HG02938 (cell line): ENCODE results near the gene CARNS1.

Experiments
- ATAC-seq: cut with Tn5 transposase; IDR thresholded peaks from one replicate; pipeline ENCODE4 v1.9.1; 2021; ENCODE audit warnings: mild to moderate bottlenecking, moderate library complexity; ENCODE audit not compliant: unreplicated experiment

CARNS1 gene

DNA sequence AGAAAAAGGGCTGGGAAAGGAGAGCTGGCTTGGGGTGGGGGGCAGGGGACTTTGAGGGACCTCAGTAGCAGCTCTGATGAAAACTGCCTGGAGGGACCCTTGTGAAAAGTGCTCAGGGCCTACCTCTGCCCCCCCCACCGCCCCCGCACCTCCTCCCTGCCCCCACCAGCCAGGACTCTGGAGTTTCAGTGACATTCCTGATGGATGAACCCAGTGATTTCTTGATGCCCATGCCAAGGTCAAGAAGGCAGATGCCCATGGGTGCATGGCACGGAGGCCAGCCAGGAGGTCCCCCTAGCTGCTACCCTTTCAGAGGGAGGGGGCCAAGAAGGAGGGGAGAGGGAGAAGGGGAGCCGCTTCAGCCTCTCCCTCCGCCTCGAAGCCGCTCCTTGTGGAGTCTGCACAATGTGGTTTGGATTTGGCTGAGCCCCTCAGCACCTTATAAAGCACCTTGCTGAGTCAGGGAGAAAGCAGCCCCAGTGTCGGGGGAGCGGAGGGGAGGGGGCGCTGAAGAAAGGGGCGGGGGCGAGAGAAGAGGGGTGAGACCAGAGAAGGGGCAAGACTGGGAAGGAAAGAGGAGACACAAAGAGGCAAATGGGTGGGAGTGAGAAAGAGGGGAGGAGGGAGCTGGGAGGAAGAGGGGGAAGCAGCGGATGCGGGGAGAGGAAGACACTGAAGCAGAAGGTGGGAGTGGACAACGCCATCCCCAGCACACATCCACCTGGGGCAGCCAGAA is 40.0 kb upstream of the CARNS1 start:
- ATAC-seq: no peak

DNA sequence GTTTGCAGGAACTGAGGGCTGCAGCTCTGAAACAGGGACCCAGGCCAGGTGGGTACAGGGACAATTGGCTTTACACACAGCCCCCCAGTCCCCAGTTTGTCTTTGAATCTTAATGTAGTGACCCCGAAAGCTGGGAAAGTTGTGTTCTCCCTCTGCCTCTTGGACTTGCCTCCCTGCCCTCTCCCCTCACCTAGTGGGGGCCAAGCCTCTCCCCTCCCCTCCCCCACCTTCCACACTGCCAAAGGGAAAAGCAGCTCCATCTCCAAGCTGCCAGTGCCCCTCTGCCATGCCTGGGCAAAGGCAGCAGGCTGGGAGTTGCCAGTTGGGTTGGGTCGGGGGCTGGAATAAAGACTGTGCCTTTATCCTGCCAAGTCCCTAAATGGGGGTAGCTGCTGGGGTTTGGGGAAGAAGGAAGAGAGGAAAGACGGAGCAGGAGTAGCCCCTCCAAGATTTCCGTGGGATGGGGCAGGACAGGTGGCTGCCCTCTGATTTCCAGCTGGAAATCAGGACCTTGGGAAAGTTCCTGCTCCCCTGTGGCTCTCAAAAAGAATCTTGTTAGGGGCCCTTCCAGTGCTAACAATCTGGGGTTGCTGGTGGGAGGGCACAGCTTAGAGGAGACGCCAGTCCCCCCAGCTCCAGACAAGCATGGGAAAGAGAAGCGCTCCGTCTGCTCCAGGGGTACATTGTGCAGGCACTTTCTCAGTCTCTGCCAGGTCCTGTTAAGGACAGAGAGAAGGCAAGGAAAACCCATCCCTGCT is 39.2 kb upstream of the CARNS1 start:
- no peak for ATAC-seq

DNA sequence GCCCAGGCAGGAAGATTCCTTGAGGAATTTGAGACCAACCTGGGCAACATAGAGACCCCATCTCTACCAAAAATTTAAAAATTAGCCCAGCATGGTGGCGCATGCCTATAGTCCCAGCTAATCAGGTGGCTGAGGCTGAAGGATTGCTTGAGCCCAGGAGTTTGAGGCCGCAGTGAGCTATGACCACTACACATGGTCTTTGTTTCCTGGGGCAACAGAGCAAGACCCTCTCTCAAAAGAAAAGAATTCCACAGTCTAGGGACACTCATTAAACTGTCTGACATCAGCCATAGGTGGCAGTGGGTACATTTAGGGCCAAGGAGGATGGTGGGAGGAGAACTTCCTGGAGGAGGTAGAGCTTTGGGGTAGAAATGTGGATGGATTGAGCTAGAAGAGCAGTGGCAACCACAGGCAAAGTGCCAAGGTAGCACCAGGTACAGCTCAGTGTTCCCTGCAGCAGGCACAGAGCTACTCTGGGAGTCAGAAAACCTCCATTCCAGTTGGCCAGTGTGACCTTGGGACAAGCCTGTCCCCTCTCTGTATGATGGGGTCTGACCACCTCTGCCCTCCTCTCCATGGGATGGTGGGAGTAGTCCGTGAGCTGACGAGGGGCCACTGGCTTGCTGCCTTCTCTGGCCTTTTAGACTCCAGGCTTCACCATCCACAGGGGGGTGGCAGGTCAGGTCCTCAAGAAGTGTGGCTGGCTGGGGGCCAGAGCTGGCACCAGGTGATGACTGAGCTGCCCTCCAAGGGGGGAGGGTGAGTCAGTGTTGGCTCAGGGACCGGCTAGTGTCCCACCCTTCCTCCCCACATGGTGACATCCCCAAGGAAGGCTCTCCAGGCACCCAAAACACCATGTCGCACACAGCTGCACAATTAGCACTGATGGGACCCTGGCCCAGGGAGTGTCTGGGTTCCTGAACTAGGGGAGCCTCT is 38.3 kb upstream of the CARNS1 start:
- no peak for ATAC-seq

DNA sequence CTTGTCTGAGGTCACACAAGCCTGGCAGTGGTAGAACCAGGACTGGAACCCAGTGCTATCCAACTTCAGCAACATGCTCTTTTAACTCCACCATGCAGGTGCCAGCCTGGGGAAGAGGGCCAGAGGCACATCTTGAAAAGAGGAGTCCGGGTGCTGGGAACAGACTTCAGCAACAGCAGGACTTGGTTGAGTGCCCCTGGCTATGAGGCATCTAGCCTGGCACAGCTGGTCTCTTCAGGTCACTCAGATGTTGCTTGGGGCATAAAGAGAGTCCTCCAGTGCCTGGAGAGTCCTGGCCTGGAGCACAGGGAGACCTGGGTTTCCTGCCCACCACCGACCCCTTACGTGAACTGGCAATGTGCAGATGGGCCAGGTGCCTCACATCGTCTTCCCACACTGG is 36.9 kb upstream of the CARNS1 start:
- ATAC-seq: no peak

DNA sequence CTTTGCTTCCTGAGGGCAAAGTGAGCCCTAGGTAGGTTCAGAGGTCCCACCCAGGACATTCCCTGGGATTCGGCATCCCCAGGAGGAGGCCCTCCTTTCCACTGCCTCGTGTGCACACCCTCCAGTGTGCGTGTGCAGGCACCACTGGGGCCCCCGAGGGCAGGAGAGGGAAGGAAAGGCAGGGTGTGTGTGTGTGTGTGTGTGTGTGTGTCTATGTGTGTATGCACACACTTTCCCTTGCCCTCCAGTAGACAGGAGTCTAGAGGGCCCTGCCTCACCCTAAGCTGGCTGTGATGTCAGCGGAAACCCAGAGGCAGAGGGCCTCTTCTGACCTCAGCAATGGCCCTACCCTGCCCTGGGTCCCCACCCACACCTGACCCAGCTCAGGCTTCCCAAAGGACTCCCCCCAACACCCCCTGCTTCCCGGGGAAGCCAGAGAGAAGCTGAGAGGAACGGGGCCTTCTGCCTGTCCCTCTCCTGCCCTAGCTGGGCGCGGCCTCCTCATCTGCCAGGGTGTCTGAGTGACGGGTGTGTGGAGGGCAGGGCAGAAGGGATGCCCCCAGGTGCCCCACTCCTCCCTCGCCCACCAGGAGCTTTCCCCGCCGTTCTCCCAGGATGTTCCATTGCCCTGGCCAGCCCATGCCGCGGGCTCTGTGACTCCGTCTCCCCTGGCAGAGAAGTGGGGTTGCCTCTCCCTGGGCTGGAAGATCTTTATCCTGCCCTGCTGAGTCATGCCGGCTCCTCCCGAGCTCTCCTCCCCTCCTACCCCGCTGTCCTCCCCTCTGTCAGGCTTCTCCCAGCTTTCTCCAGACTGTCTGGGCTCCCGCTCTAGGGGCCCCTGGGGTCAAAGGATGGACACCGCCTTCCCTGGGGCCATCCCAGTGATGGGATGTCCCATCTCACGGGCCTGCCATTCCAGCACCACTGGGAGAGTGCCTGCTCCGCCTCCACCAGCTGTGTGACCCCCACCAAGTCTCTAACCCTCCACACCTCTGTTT is 36.1 kb upstream of the CARNS1 start:
- ATAC-seq: no peak

DNA sequence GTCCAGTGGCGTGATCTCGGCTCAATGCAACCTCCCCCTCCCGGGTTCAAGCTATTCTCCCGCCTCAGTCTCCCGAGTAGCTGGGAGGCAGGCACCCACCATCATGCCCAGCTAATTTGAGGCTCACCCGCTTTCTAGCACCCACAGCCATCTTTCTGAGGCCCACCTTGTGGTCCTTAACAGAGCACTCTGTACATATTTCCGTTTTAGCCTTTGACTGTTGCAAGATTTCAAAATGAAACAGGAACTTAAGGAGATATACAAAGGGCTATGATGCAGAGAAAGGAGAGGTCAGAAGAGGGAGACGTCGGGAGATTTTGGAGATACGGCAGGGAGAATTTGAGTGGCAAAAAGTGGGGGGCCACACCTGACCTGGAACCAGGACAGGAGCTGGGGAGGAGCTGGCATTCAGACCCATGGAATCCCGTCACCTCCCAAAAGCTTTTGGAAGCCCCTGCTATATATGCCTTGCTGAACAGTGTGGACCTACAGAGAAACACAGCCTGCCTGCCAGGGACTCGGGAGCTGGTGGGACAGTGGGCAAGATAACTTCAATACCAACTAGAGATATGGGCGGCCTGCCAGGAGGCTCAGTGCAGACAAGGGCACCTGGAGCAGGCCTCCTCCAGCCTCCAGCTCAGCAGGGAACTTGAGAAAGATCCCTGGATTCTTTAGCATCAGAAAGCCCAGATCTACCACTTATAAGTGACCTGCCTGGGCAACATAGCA is 34.1 kb upstream of the CARNS1 start:
- no peak for ATAC-seq

DNA sequence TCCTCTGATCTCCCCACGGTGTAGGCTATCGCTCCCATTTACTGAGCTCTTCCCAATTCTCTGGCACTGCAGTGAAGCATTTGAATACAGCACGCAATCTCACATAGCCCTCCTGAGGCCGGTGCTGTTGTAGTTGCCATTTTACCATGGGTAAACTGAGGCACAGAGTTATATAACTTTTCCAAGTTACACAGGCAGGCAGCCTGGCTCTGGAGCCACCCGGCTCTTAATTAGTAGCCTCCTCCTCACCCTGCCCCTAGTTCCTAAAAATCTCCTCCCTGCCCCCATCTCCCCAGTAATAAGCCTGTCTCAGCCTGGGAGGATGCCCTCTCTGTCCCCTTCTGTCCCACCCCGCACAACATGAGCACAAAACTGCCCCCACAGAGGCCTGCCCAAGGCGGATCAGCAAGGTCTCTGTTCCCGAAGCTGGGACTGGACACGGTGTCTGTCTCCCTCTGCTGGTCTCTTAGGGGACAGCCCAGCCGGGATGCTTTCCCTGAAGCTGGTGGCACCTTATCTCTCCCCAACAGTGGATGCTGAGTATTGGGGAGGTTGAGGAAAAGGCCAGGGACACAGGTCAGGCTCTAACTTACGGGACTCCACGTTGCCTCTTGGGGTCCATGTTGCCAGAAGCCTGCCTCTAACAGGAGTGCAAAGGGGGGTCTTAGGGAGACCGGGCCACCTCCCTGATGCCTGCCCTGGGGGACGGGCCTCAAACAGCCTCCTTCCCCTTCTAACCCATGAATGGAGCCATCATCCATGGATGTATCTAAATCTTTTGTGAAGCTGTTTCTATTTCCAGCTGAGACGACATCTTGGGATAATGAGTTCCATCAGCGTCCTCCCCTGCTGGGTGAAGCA is 33.0 kb upstream of the CARNS1 start:
- no peak for ATAC-seq

DNA sequence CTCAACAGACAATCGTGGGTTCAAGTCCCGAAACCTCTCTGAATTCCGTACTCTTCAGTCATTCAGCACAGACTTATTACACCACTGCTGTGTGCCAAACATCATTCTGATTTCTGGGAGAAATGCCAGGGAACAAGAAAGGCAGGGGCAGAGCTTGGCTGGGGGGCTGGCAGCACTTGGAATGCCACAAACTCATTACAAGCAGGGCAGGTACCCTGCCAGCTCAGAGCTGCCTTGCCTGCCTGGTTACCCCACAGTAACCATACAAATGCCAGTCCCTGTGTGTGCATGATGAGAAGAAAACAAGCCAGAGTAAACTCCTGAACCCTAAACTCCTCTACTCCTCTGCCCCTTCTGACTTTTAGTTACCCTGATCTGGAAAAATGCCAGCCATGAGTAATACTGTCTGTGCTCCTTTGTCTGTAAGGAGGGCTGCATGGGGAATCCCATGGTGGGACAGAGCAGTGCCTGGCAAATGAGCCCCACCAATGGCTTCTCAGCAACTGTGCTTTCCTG is 30.6 kb upstream of the CARNS1 start:
- no peak for ATAC-seq

DNA sequence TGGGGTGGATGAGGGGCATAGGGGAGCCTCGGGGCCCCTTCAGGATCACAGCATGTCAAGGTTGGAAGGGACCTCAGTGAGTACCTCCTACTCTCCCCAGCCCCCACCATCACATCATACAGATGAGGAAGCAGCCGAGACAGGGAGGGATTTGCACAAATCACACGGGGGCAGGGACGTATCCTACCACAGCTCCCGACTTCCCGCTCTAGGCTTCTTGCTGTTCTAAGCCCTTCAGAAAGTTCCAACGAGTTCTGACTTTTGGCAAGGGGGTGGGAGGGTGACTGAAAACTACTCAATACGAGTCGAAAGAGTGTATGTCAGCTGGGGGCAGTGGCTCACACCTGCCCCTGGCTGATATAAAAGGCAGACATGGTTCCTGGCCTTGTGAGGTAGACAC is 28.4 kb upstream of the CARNS1 start:
- no peak for ATAC-seq

DNA sequence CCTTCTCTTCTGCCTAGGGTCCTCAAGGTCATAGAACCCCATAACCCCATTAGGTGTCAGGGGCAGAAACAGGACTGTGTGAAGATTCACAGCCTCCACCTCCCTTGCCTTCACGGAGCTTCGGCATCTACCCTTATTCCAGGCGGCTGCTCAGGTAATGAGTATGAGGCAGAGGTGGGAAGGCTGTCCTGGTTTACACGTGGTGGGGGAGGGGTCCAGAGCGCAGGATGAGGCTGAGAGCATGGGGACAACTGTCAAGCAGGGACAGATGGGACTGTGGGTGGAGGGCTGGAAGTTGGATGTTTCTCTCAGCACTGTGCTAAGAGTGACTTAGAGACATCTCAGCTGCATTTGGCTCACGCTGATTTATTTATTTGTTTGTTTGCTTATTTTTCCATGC is 28.0 kb upstream of the CARNS1 start:
- ATAC-seq: no peak

DNA sequence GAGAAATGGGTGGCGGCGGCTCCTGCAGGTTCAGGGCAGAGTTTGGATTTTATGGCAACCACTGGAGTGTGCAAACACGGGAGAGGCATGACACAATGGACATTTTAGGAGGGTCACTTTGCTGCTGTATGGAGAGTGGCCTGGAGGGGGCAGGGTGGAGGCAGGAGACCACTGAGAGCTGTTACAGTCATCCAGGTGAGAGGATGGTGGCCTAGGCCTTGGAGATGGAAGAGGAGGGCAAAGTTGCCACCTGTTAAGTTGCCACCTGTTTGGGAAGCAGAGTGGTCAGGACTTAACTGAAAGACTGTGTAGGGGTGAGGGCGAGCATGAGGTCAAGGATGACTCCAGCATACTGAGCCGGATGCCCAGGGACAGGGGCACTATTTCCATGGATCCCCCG is 26.0 kb upstream of the CARNS1 start:
- no peak for ATAC-seq

DNA sequence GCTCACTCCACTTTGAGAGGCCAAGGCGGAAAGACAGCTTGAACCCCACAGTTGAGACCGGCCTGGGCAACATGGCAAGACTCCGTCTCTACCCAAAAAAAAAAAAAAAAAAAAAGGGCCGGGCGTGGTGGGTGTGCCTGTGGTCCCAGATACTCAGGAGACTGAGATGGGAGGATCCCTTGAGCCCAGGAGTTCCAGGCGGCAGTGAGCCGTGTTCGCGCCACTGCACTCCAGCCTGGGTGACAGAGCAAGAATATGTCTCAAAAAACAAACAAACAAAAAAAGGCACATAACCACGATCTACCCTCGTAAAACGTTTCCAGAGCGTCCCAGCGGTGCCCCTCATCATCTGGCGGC is 24.6 kb upstream of the CARNS1 start:
- no peak for ATAC-seq

DNA sequence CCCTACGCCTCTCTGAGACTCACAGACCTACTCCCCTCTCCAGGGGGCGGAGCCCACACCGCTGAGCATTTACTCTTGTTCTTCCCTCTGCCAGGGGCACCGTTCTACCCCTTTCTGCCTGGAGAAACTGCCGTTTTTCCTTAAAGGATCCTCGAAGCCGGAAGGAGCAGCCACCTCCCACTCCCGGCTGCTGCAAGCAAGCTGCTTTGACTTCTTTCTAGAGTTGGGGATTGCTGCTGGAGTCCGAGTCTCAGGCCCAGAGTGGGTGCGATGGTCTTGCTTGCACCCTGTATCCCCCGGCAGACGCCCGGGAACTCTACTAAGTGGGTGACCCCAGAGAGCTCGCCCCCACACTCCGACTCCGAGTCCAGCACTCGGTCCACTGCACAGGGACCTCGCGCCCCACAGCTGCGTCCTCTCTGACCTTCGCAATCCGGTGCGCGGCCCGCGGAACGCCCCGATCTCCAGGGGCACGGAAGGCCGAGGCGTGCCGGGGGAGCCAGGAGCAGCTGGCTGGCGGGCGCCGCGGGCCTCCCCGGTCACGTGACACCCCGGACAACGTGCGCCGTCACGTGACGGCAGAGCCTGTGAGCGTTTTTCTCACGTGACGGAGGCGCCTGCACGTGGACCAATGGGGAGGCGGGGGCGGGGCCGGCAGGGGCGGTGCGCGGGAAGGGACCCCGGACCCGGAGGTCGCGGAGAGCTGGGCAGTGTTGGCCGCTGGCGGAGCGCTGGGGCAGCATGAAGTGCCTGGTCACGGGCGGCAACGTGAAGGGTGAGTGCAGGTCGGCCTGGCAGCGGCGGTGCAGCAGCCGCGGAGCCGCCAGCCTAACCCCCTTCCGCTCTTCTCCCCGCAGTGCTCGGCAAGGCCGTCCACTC is 23.9 kb upstream of the CARNS1 start, which contains the start of gene RAD9A:
Gene RAD9A, plus strand, starts transcription at position 683 of the 879 bp plus-strand sequence. Its CDS starts 59 bp downstream, at position 742.
- ATAC-seq: peak; percentile 44

DNA sequence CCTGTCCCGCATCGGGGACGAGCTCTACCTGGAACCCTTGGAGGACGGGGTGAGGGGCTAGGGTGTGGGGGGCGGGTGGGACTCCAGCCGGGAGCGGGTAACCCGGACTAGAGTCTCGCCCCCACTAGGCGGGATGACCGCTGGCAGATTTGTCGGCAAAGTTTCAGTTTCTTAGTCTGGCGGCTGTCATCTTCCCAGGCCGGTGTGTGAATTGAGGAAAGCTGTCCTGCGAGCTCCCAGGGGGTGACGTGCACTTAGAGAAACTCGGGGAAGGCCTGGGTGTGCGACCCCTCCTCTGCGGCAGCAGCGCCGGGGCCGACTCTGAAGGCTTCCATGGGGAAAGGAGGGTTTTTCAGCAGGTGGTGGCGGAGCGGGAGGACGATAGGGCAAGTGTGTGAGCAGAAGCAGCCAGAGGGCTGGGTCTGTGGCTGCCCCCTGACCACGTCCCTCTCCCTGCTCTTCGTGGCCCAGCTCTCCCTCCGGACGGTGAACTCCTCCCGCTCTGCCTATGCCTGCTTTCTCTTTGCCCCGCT is 23.2 kb upstream of the CARNS1 start:
- ATAC-seq: no peak

DNA sequence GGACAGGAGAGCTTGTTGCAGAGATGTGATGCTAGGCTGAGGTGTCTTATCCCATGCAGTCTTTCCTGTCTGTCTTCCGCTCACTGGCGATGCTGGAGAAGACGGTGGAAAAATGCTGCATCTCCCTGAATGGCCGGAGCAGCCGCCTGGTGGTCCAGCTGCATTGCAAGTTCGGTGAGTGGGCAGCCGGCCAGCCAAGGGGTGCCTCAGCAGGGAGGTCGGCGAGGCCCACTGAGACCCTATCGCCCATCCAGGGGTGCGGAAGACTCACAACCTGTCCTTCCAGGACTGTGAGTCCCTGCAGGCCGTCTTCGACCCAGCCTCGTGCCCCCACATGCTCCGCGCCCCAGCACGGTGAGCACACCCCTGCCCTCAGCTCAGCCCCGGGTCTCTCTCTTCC is 22.0 kb upstream of the CARNS1 start:
- no peak for ATAC-seq

DNA sequence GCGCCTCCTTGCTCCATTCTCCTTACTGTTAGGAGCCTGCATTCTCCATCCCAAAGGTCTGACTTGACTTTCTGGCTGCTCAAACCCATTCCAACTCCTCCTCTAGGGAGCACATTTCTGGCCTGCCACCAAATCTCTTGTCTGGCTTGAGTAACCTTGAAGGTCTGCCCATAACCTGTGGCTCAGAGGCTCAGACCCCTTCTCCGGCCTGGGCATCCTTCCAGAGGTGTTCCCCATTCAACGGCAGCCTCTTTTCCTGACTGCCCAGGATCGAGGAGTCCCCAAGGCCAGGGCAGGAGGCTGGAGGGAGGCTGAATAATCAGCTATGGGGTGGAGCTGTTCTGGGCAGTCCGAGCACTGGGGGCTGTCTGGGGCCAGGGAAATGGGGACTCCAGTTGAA is 21.5 kb upstream of the CARNS1 start:
- ATAC-seq: no peak
